ENCODE data around the gene EIF2B5. TPM values are rescaled to one million over a fixed set of nuclear protein-coding genes. Genes with fewer than 3 reads are reported as not detected.
A peak's percentile ranks its signal among the peaks of the same experiment; 100 is the strongest.

The EIF2B5 gene
- total and polyA plus RNA-seq, 2 of the 13 experiments (the other 11 are each of a cell fraction or from before 2014, with no cell fraction given) = 38.4 to 60.2 TPM

GRCh38 chr3:184174646-184175492 lies 39.7 kb downstream of the EIF2B5 start, which contains the start of gene AP2M1 (continued):
- TF ChIP-seq TP53 (CRISPR knock-in tag; conservative IDR thresholded peaks at IDR 0.05) = no peak
- TF ChIP-seq PCBP2 (optimal IDR thresholded peaks at IDR 0.05; ENCODE audit: low read depth, low read length, poor library complexity, severe bottlenecking) = no peak
- TF ChIP-seq HMG20B (CRISPR knock-in tag; conservative IDR thresholded peaks at IDR 0.05) = no peak
- 0 out of 2 replicates have a peak, but pooled peaks have one; percentile 22 for TF ChIP-seq MIXL1 (CRISPR knock-in tag; IDR thresholded peaks at IDR 0.05)
- peak; percentile 84 for TF ChIP-seq SALL2 (CRISPR knock-in tag; IDR thresholded peaks at IDR 0.05)
- TF ChIP-seq PLSCR1 (CRISPR knock-in tag; IDR thresholded peaks at IDR 0.05; ENCODE audit: borderline replicate concordance) = no peak
- no peak for TF ChIP-seq NFKBIZ (CRISPR knock-in tag; IDR thresholded peaks at IDR 0.05)
- no peak for TF ChIP-seq RARA (CRISPR knock-in tag; IDR thresholded peaks at IDR 0.05)
- peak; percentile 86; the same call in 1 of the 2 replicates for TF ChIP-seq ZSCAN21 (CRISPR knock-in tag; IDR thresholded peaks at IDR 0.05; ENCODE audit: borderline replicate concordance)
- TF ChIP-seq PREB (CRISPR knock-in tag; IDR thresholded peaks at IDR 0.05) = no peak
- TF ChIP-seq MIER3 (CRISPR knock-in tag; IDR thresholded peaks at IDR 0.05; ENCODE audit: borderline replicate concordance) = no peak
- TF ChIP-seq ZNF678 (CRISPR knock-in tag; IDR thresholded peaks at IDR 0.05) = no peak
- peak; percentile 73; the same call in 1 of the 2 replicates for TF ChIP-seq ZNF83 (CRISPR knock-in tag; IDR thresholded peaks at IDR 0.05; ENCODE audit: borderline replicate concordance)
- peak; percentile 53; the same call in 1 of the 2 replicates for TF ChIP-seq ZNF749 (CRISPR knock-in tag; IDR thresholded peaks at IDR 0.05; ENCODE audit: borderline replicate concordance)
- no peak for TF ChIP-seq IRX3 (CRISPR knock-in tag; IDR thresholded peaks at IDR 0.05; ENCODE audit: borderline replicate concordance, low read depth)
- peak; percentile 95 for TF ChIP-seq ARID4A (CRISPR knock-in tag; IDR thresholded peaks at IDR 0.05; ENCODE audit: borderline replicate concordance)
- peak; percentile 55 for TF ChIP-seq MNT (IDR thresholded peaks at IDR 0.05)
- peak; percentile 81; the same call in 1 of the 2 replicates for TF ChIP-seq ZNF441 (CRISPR knock-in tag; IDR thresholded peaks at IDR 0.05; ENCODE audit: borderline replicate concordance)
- TF ChIP-seq SNAPC2 (CRISPR knock-in tag; IDR thresholded peaks at IDR 0.05) = peak; percentile 52; the same call in 1 of the 2 replicates
- TF ChIP-seq TEF (CRISPR knock-in tag; IDR thresholded peaks at IDR 0.05) = no peak
- TF ChIP-seq ZNF432 (CRISPR knock-in tag; IDR thresholded peaks at IDR 0.05; ENCODE audit: borderline replicate concordance) = no peak
